MCF 10A (cell line): ENCODE data around the gene WWOX. TPM values are rescaled to one million over a fixed set of nuclear protein-coding genes. Genes with fewer than 3 reads are reported as not detected.

Source experiments
- BruUV-seq: library from RNA; stranded (reverse); fragments of 400-500 nt; replicated peaks from 2 replicates; lab custom pipeline; 2021; lab: Mats Ljungman, UMichigan
- CTCF ChIA-PET: fragments of 300-600 bp; sonication (Branson Sonifier 250); formaldehyde crosslinking; extraction: SDS; loops from one replicate; lab custom pipeline; 2021; ENCODE audit warnings: antibody characterized with exemption, inconsistent platforms; lab: Yijun Ruan, JAX
- POLR2A ChIA-PET: fragments of 300-600, 350-650 bp; sonication (Branson Sonifier 250); formaldehyde crosslinking; extraction: SDS; loops from one replicate; lab custom pipeline; 2020; ENCODE audit warnings: antibody characterized with exemption, inconsistent platforms; lab: Yijun Ruan, JAX
- DNase-seq: peaks from one replicate; pipeline ENCODE4 v3.0.0-alpha.2; 2018; ENCODE audit not compliant: unreplicated experiment
- H3K27ac Mint-ChIP-seq: one replicate; pipeline ENCODE4 v1.8.0; 2022; ENCODE audit warnings: mild to moderate bottlenecking, low read depth, mixed read lengths; ENCODE audit not compliant: unreplicated experiment
- H3K27me3 Mint-ChIP-seq: one replicate; pipeline ENCODE4 v1.8.0; 2022; ENCODE audit warnings: mixed read lengths; ENCODE audit not compliant: insufficient read depth, unreplicated experiment
- H3K36me3 Mint-ChIP-seq: one replicate; pipeline ENCODE4 v1.8.0; 2022; ENCODE audit warnings: mild to moderate bottlenecking, moderate library complexity, mixed read lengths; ENCODE audit not compliant: insufficient read depth, unreplicated experiment
- H3K4me1 Mint-ChIP-seq: one replicate; pipeline ENCODE4 v1.8.0; 2022; ENCODE audit warnings: mixed read lengths; ENCODE audit not compliant: insufficient read depth, unreplicated experiment
- H3K4me3 Mint-ChIP-seq: one replicate; pipeline ENCODE4 v1.8.0; 2022; ENCODE audit warnings: mild to moderate bottlenecking, moderate library complexity, mixed read lengths; ENCODE audit not compliant: unreplicated experiment
- H3K9me3 Mint-ChIP-seq: one replicate; pipeline ENCODE4 v1.8.0; 2022; ENCODE audit warnings: mixed read lengths; ENCODE audit not compliant: unreplicated experiment
- CTCF ChIP-seq: fragments of 200-600 bp; IDR thresholded peaks from one replicate; pipeline ENCODE4 v1.8.0; 2022; ENCODE audit warnings: antibody characterized with exemption, mild to moderate bottlenecking; ENCODE audit not compliant: unreplicated experiment
- intact Hi-C: fragments of 100-400 bp; cut with micrococcal nuclease; formaldehyde crosslinking; loops from 2 replicates; pipeline ENCODE4 v1.14.1; 2022
- total RNA-seq: library from RNA; stranded (reverse); gene quantifications from 2 replicates; pipeline ENCODE4 v1.2.3, GENCODE V29; 2022

The WWOX gene
- total RNA-seq, 1 experiment from 2014 or later = 18.1 TPM

GRCh38 chr16:78894886-78895285 is 795.4 kb downstream of the WWOX start:
- no peaks in the 10 kb centered on the region for H3K9me3 Mint-ChIP-seq
- intact Hi-C loops = no loop called here
- no peak for TF ChIP-seq CTCF
- POLR2A ChIA-PET = no interaction called here
- no peak for DNase-seq
- H3K36me3 Mint-ChIP-seq = peaks cover 6% of the 10 kb centered on the region
- H3K4me3 Mint-ChIP-seq = no peak overlapping the region
- H3K4me1 Mint-ChIP-seq = no peaks in the 10 kb centered on the region
- no peaks in the 10 kb centered on the region for H3K27me3 Mint-ChIP-seq
- BruUV-seq = no TSS peak
- CTCF ChIA-PET = no interaction called here
- no peak overlapping the region for H3K27ac Mint-ChIP-seq

DNA sequence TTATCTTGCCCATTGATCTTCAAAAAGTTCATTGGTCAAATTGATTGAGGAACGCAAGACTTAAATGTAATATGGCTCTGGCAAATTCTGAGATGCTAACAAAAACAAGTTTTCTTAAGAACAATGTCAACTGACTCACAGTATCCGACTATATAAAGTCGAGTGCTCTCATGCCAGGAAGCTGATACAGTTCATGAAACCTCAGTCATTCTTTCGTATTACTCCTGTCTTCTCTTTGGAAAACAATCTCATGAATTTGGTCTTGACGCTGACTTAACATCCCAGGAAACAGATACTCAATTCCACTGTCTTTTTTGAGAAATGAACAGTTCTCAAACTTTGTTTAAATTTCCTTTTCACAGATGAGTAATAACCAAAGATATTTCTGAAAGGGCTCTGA is 796.2 kb downstream of the WWOX start:
- BruUV-seq = no TSS peak
- ChIA-PET POLR2A (no interaction called here), CTCF (no interaction called here)
- intact Hi-C loops = no loop called here
- H3K27ac Mint-ChIP-seq = no peak overlapping the region
- no peak for DNase-seq
- no peak for TF ChIP-seq CTCF
- H3K4me1 Mint-ChIP-seq = no peaks in the 10 kb centered on the region
- H3K27me3 Mint-ChIP-seq = no peaks in the 10 kb centered on the region
- H3K36me3 Mint-ChIP-seq = peaks cover 6% of the 10 kb centered on the region
- no peaks in the 10 kb centered on the region for H3K9me3 Mint-ChIP-seq
- no peak overlapping the region for H3K4me3 Mint-ChIP-seq

GRCh38 chr16:78896280-78896679 is 796.8 kb downstream of the WWOX start:
- Mint-ChIP-seq H3K27ac (no peak overlapping the region), H3K9me3 (no peaks in the 10 kb centered on the region), H3K4me1 (no peaks in the 10 kb centered on the region), H3K36me3 (peaks cover 6% of the 10 kb centered on the region), H3K4me3 (no peak overlapping the region), H3K27me3 (no peaks in the 10 kb centered on the region)
- no peak for TF ChIP-seq CTCF
- no peak for DNase-seq
- CTCF ChIA-PET = no interaction called here
- BruUV-seq = no TSS peak
- intact Hi-C loops = no loop called here
- POLR2A ChIA-PET = no interaction called here

DNA sequence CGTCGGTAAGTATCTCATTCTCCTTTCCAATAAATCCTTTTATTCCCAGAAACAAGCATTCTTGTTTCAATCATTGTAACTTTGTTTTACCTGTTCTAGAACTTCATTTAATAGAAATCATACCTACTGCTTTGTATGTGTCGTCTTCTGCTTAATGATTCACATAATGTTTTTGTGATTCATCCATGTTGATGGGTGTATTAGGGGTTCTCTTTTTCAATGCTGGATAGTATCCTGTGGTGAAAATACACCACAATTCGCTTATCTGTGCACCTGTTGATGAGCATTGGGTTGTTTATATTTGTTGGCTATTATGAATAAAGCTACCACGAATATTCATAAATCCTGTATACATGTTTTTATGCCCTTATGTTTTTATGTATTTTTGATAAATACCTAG is 797.8 kb downstream of the WWOX start:
- no peak for TF ChIP-seq CTCF
- Mint-ChIP-seq H3K9me3 (no peaks in the 10 kb centered on the region), H3K4me3 (no peak overlapping the region), H3K36me3 (peaks cover 6% of the 10 kb centered on the region), H3K4me1 (no peaks in the 10 kb centered on the region), H3K27ac (no peak overlapping the region), H3K27me3 (no peaks in the 10 kb centered on the region)
- intact Hi-C loops = no loop called here
- BruUV-seq = no TSS peak
- POLR2A ChIA-PET = interaction anchor here (0.6 kb wide), 1 partner anchor 72 kb away, joined by 3 read pairs; no protein-coding TSS in a partner anchor
- CTCF ChIA-PET = no interaction called here
- DNase-seq = no peak
